KOPT-K1 (cell line): Measurements from ENCODE around the gene SLC45A1.

ENCODE experiments used
- H3K27ac ChIP-seq: fragments of 200-600 bp; sonication (generic); 2 replicates; pipeline ENCODE4 v1.5.1; 2016; ENCODE audit warnings: antibody characterized with exemption, mild to moderate bottlenecking, low read depth, low read length; ENCODE audit not compliant: poor library complexity, severe bottlenecking
- H3K36me3 ChIP-seq: fragments of 200-600 bp; sonication (generic); 2 replicates; pipeline ENCODE4 v1.5.1; 2017; ENCODE audit warnings: antibody characterized with exemption, mild to moderate bottlenecking, low read length, moderate library complexity; ENCODE audit not compliant: insufficient read depth
- H3K9me3 ChIP-seq: fragments of 200-600 bp; sonication (generic); 2 replicates; pipeline ENCODE4 v1.5.1; 2017; ENCODE audit warnings: antibody characterized with exemption, low read length, mild to moderate bottlenecking; ENCODE audit not compliant: insufficient read depth, poor library complexity, severe bottlenecking

Gene SLC45A1

DNA sequence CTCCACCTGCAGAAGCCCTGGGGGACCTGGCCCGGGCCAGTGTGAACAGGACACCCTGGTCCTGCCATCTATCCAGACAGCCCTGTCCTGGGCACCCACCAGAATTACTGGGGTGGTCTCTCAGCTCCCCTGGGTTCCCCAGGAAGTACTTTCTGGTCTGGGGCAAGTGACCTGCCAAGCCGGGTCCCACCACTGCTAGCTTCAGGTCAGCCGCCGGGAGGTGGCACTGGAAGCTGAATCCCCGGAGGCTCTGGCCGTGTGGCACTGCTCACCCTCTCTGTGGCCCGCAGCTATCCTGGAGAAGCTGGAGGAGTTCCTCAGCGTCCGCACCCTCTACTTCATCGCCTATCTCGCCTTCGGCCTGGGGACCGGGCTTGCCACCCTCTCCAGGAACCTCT, 21.3 kb downstream of the SLC45A1 start:
- Histone ChIP-seq H3K27ac (no peak overlapping the region), H3K9me3 (peaks cover 10% of the 10 kb centered on the region), H3K36me3 (no peaks in the 10 kb centered on the region)

GRCh38 chr1:8340448-8340847, 22.5 kb downstream of the SLC45A1 start:
- Histone ChIP-seq H3K27ac (no peak overlapping the region), H3K9me3 (peaks cover 10% of the 10 kb centered on the region), H3K36me3 (no peaks in the 10 kb centered on the region)

GRCh38 chr1:8342325-8342724, 24.4 kb downstream of the SLC45A1 start:
- no peaks in the 10 kb centered on the region for H3K36me3 ChIP-seq
- no peak overlapping the region for H3K27ac ChIP-seq
- H3K9me3 ChIP-seq: peaks cover 6% of the 10 kb centered on the region

DNA sequence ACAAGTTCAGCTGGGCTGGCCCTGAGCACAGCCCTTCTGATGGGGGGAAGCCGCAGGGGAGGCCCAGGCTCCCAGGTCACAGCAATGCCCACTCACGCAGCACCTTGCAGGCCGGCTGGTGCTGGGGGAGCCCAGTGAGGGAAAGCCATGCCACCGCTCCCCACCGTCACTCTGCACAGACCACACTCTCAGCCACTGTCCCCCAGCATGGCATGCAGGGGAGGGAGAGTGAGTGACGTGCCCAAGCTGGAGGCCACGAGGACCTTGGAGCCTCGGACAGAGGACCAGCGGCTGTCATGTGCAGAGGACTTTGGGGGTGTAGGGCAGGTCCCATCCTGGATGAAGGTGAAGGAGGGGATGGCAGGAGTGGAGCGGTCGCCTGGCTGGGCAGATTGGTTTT, 25.1 kb downstream of the SLC45A1 start:
- Histone ChIP-seq H3K9me3 (no peaks in the 10 kb centered on the region), H3K27ac (no peak overlapping the region), H3K36me3 (no peaks in the 10 kb centered on the region)

GRCh38 chr1:8343464-8344001, 25.6 kb downstream of the SLC45A1 start:
- no peaks in the 10 kb centered on the region for H3K9me3 ChIP-seq
- no peaks in the 10 kb centered on the region for H3K36me3 ChIP-seq
- H3K27ac ChIP-seq: no peak overlapping the region

DNA sequence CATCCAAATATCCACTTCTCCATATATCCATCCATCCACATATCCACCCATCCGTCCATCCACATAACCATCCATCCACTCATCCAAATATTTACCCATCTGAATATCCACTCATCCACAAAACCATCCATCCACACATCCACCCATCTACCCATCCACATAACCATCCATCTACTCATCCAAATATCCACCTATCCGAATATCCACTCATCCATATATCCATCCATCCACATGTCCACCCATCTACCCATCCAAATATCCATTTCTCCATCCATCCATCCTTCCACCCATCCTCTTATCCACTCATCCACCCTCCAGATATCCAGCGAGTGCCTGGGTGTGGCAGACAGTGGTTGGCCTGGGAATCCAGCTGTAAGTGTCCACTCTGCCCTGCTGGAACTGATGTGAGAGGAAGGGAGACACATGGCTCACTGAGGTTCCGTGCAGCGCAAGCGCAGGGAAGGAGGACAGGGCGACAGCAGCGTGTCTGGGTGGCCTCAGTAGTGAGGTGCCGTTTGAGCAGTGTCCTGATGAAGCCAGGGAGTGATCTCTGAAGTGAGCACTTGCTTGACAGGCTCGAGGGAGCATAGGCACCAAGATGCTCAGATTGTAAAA, 27.1 kb downstream of the SLC45A1 start:
- Histone ChIP-seq H3K27ac (no peak overlapping the region), H3K36me3 (no peaks in the 10 kb centered on the region), H3K9me3 (no peaks in the 10 kb centered on the region)

DNA sequence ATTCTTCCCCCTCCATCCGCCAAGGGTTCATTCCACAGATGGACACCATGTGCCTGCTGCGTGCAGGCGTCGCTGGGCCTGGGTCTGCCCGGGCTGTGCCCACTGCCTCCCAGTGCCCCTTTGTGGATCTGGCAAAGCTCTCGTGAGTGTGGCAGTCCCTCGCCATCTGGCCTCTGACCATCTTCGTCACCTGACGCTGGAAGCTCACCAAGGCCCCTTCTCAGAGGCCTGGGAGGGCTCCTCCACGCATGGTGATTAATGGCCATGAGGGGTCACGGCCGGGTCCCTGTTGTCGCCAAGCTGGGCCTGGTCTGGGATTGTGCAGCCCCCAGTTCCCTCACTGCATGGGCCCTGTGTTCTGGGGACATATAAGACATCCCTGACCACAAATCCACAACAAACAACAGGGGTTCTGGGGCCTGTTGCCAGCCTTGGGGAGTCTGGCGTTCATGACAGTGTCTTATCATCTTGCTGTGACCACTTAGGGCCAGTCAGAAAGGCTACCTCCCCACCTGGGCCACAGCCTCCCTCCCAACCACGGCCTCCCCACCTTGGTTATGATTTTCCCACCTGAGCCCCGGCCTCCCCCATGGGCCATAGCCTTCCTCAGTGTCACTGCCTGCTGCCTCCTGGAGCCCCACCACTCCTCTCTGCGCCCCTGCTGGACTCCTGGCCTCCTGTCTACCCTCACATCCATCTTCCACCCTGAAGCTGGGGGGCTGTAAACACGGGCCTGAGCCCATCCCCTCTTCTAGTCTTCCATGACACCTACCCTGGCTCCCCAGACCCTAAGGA, 27.9 kb downstream of the SLC45A1 start:
- H3K27ac ChIP-seq: no peak overlapping the region
- no peaks in the 10 kb centered on the region for H3K36me3 ChIP-seq
- H3K9me3 ChIP-seq: no peaks in the 10 kb centered on the region

DNA sequence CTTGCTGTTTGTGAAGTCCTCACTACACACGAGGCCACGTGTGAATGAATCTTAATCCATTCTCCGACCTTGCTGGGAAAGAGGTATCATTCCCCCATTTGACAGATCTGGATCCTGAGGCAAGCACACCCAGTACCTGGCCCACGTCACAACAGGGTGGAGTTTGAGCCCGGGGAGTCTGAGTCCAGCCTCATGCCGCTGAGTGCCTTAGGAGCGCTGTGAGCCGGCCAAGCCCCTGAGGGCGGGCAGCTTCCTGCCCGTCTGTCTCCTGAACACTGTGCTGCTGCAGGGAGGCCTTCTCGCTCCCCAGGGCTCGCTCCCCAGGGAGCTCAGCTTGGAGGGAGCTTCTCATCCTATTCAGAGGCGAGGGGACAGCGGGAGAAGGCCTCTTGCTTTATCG, 29.7 kb downstream of the SLC45A1 start:
- no peaks in the 10 kb centered on the region for H3K36me3 ChIP-seq
- no peaks in the 10 kb centered on the region for H3K9me3 ChIP-seq
- H3K27ac ChIP-seq: no peak overlapping the region

DNA sequence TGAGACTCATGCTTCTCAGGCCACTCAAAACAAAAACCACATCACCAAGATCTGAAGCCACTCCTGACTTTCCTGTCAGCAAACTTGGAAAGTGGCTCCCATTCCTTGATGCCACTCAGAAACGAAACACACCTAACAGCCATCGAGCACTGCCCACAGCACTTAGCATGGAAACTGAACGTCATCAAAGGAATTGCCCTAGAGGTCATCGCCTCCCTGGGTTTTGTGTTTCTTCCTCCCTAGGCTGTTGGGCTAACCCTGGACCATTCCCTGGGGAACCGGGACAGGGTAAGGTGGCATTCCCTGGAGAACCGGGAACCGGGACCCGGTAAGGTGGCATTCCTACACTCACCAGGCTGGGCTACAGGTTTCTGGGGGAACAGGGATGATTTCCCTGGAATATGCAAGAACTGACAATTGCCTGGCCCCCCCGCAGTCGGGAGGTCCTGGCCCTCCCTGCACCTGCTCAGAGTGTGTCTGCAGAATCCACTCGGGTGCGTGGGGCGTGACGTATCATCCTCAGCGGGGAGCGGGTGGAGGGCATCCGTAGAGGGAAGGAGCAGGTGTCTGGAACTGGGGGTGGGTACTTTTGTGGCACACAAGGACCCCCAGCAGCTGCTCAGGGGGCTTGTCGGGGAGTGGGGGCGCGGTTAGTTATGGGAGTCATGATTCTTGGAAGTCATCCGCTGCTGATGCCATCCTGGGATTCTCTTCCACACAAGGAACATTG, 30.3 kb downstream of the SLC45A1 start:
- Histone ChIP-seq H3K9me3 (no peaks in the 10 kb centered on the region), H3K27ac (no peak overlapping the region), H3K36me3 (no peaks in the 10 kb centered on the region)

DNA sequence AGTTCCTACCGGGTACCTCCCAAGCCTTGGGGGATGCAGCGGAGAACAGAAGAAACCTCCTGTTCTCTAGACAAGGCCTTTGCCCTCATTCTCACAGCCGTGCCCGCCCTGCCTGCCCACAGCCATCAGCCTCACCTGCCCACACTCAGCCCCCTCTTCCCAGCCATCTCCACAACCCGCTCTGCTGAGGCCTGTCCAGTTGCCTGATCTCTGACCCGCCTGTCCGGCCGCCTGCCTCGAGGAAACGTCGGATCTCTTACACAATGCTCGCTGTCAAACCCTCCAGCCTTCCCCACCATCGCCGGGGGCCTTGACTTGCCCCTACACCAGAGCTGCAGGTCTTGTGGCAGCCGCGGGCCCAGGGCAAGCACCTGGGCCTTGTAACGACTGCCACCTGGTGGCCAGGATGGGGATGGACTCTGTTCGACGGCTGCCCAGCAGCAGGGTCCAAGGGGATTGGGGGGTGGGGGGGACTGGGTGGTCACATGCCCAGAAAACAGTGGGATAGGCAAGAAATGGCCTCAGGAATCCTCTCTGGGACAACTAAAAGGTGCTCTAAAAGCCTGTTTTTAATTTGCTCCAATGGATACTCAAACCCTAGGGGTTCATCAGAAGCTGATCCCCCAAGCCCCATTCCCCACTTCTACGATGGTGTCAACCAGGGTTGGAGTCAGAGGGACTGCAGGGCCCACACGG, 31.0 kb downstream of the SLC45A1 start:
- peaks cover 7% of the 10 kb centered on the region; the same call in 1 of the 2 replicates for H3K36me3 ChIP-seq
- H3K27ac ChIP-seq: no peak overlapping the region
- no peaks in the 10 kb centered on the region for H3K9me3 ChIP-seq

DNA sequence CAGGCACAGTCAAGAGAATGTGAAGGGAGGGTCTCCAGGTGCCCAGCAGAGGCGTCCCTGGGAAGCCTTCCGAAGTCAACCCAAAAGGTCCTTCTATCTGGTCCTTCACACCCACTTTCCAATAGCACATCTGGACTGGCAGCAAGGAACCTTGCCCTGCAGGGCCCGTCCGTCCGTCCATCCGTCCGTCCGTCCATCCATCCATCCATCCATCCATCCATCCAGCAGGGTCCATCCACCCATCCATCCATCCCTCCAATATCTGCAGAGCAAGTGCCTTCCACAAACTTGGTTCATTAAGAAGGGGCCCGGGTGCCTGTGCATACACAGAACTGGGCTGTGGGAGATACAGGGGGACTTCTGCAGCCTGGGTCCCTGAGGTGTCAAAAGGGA, 31.6 kb downstream of the SLC45A1 start:
- Histone ChIP-seq H3K36me3 (peaks cover 10% of the 10 kb centered on the region; the same call in 1 of the 2 replicates), H3K9me3 (no peaks in the 10 kb centered on the region), H3K27ac (no peak overlapping the region)

- Histone ChIP-seq H3K36me3 (peaks cover 14% of the 10 kb centered on the region; the same call in 1 of the 2 replicates), H3K27ac (no peak overlapping the region)
These were observed 32.0 kb downstream of the SLC45A1 start for GRCh38 chr1:8349961-8350360.

DNA sequence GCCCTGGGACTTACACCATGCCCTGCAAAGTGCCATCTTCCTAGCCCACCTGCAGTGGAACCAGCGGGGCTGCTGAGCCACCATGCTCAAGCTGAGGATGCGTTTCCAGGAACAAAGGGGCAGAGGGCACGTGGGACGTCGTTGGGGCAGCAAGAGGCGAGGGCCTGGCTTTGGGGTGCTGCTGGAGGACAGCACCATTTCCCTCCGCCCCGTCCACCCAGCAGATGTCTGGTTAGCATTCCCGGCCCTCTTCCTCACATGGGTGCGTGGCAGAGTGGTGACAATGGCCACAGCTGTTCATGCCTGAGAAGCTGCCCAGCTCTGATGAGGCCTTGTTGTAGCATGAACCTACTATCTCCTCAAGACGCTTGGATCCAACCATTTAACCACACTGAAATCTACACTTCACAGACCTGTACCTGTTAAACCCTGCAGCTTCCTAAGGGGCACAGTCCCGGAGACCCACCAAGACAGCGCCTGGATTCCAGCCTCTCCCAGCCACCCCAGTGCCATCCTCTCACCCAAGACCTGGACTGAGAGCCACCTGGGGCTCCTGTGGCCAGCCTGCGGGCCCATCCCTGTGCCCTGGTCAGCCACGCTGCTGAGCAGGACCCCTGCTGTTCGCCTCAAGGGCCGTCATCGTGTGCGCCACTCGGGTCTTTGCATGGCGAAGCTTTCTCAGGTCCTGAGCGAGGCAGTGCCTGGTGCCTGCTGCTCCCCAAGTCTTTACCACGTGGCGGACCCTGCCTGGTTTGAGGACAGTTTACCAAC, 33.2 kb downstream of the SLC45A1 start:
- Histone ChIP-seq H3K36me3 (peaks cover 25% of the 10 kb centered on the region; the same call in 1 of the 2 replicates), H3K9me3 (no peaks in the 10 kb centered on the region), H3K27ac (no peak overlapping the region)

More at GRCh38 chr1:8349961-8350360, 32.0 kb downstream of the SLC45A1 start:
- H3K9me3 ChIP-seq: no peaks in the 10 kb centered on the region
